PFSK-1 (cell line): Measurements from ENCODE around the gene DTNA.

Experiments used
- FOXP2 ChIP-seq: optimal IDR thresholded peaks from 2 replicates; pipeline ENCODE3; 2011; ENCODE audit warnings: borderline replicate concordance, control low read depth, inconsistent platforms; ENCODE audit not compliant: insufficient read depth; ENCODE audit errors: extremely low read length, extremely low read depth
- POLR2AphosphoS5 ChIP-seq: IDR thresholded peaks from 2 replicates; pipeline ENCODE4 v1.6.1; 2012; ENCODE audit warnings: low read depth, mild to moderate bottlenecking, control low read depth, low read length, moderate library complexity
- REST ChIP-seq, 2 experiments: IDR thresholded peaks; 2 replicates each; pipeline versions ENCODE4 v1.6.1 to v1.8.0; 2011 to 2012; ENCODE audit warnings: low read depth in 2 of 2, low read length in 2 of 2, control low read depth in 1 of 2, inconsistent platforms in 1 of 2, mild to moderate bottlenecking in 1 of 2, moderate library complexity in 1 of 2; ENCODE audit not compliant: insufficient read depth in 1 of 2
- SIN3A ChIP-seq: IDR thresholded peaks from 2 replicates; pipeline ENCODE4 v1.6.1; 2012; ENCODE audit warnings: mild to moderate bottlenecking, low read length, moderate library complexity, borderline replicate concordance; ENCODE audit not compliant: insufficient read depth
- TAF1 ChIP-seq: IDR thresholded peaks from 2 replicates; pipeline ENCODE4 v1.6.1; 2012; ENCODE audit warnings: low read length, control low read depth, borderline replicate concordance; ENCODE audit not compliant: insufficient read depth

Gene DTNA

DNA sequence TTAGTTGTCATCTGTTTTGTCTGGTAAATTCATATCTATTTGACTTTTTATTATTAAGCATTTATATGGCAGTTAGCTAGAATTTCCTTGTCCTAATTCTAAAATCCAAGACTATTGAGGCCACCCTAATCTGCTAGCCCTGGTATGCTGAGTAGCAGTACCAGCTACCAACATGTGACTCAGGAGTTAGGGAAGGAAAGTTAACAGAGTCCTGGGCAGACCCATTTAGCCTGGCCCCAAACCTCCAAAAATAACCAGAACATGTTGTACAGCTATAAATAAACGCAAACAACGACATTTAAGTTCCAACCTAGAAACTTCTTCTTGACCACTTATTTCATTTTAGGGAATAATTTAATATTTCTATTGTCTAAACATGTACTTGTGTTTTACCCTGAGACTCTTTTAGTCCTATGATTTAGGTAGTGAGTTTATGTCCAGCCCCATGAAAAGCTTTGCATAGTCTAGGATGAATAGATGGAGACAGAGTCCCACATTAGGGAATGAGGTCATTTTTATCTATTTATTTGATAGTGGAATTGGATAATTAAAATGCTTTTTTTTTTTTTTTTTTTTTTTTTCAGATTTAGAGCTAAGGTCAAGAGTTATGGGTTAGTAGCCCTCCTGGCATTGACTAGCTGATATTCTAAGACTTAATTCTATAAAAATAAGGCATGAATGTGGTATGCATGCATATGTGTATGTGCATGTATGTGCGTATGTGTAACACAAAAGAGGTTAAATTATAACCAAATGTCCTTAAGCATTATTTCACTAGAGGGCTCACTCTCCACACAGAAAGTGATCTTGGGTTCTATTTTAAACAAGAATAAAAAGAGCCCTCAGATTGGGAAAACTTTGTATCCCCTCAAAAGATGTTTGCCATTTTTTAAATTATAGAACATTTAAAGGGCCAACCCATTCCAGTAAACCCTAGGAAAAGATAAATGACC, 171.1 kb downstream of the DTNA start:
- TF ChIP-seq TAF1 = no peak
- TF ChIP-seq POLR2AphosphoS5 = no peak
- no peak for TF ChIP-seq SIN3A
- TF ChIP-seq FOXP2 = no peak
- no peak for TF ChIP-seq REST (IDR thresholded peaks at IDR 0.05; ENCODE audit: insufficient read depth in 1 of 2, low read depth in 2 of 2, low read length in 2 of 2)

- TF ChIP-seq REST (IDR thresholded peaks at IDR 0.05; ENCODE audit: insufficient read depth in 1 of 2, low read depth in 2 of 2, low read length in 2 of 2) (no peak), TAF1 (no peak), SIN3A (no peak), FOXP2 (no peak), POLR2AphosphoS5 (no peak)
These were observed 174.3 kb downstream of the DTNA start for GRCh38 chr18:34884436-34884835.

- no peak for TF ChIP-seq FOXP2
- TF ChIP-seq REST (IDR thresholded peaks at IDR 0.05; ENCODE audit: insufficient read depth in 1 of 2, low read depth in 2 of 2, low read length in 2 of 2) = no peak
- no peak for TF ChIP-seq SIN3A
- TF ChIP-seq TAF1 = no peak
- no peak for TF ChIP-seq POLR2AphosphoS5
These were observed 176.1 kb downstream of the DTNA start for GRCh38 chr18:34886177-34886576.

DNA sequence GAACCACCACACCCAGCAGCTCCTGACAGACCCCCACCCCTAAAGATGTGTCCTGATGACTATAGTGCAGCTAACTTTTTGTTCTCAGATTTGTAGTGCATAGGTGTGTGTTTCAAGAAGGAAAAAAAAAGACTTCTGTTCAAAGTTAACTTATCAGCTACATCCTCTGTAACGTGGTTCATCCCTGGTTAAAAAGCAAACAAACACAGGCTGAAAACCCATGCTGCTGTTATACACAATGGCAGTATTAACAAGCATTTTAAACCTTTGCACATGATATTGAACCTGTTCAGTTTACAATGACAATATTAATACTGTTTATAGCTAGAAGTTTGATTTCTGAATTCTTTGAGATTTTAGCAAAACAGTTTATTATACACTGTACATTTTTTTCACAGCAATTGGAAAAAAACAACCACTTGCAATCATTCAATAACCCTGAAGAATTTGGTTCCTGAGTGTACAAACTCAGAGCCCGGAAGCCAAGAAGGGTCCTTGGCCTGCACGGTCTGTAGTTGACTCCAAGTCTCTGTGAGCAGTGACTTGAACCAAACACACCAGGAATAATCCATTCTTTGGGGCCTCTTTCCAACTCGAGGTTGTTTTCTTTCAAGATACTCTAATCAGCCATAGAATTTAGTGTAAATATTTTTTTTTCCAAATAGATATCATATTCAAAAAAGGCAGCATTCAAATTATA, 177.9 kb downstream of the DTNA start:
- TF ChIP-seq SIN3A = no peak
- no peak for TF ChIP-seq REST (IDR thresholded peaks at IDR 0.05; ENCODE audit: insufficient read depth in 1 of 2, low read depth in 2 of 2, low read length in 2 of 2)
- TF ChIP-seq FOXP2 = no peak
- TF ChIP-seq TAF1 = no peak
- no peak for TF ChIP-seq POLR2AphosphoS5
